DOHH2 (cell line): Measurements from ENCODE around the gene UPP1.

Experiments used
- H3F3A ChIP-seq: fragments of 200-600 bp; sonication (generic), shearing (Covaris generic); 2 replicates; pipeline ENCODE4 v1.6.0; 2016; ENCODE audit warnings: antibody characterized with exemption, mild to moderate bottlenecking; ENCODE audit not compliant: control insufficient read depth, insufficient read depth
- H3K27ac ChIP-seq: fragments of 200-600 bp; sonication (generic); 2 replicates; pipeline ENCODE4 v1.5.1; 2014; ENCODE audit warnings: low read depth, mild to moderate bottlenecking, low read length, moderate library complexity
- H3K27me3 ChIP-seq: fragments of 200-600 bp; sonication (generic); 2 replicates; pipeline ENCODE4 v1.6.1; 2014; ENCODE audit warnings: mild to moderate bottlenecking, low read length, mixed read lengths; ENCODE audit not compliant: control insufficient read depth
- H3K36me3 ChIP-seq: fragments of 200-600 bp; sonication (generic); 2 replicates; pipeline ENCODE4 v1.6.1; 2014; ENCODE audit warnings: mild to moderate bottlenecking, low read length, moderate library complexity, mixed read lengths; ENCODE audit not compliant: control insufficient read depth
- H3K4me1 ChIP-seq: fragments of 200-600 bp; sonication (generic); 2 replicates; pipeline ENCODE4 v1.6.1; 2014; ENCODE audit warnings: mild to moderate bottlenecking, low read length, mixed read lengths; ENCODE audit not compliant: control insufficient read depth
- H3K4me2 ChIP-seq: fragments of 200-600 bp; sonication (generic); 2 replicates; pipeline ENCODE4 v1.6.0; 2014; ENCODE audit warnings: mild to moderate bottlenecking, low read length, moderate library complexity
- H3K4me3 ChIP-seq: fragments of 200-600 bp; sonication (generic); 2 replicates; pipeline ENCODE4 v1.5.1; 2014; ENCODE audit warnings: mild to moderate bottlenecking, low read length, mixed read lengths
- H3K79me2 ChIP-seq: fragments of 200-600 bp; sonication (generic); 2 replicates; pipeline ENCODE4 v1.6.1; 2014; ENCODE audit warnings: mild to moderate bottlenecking, low read length, mixed read lengths; ENCODE audit not compliant: control insufficient read depth
- H3K9me2 ChIP-seq: fragments of 200-600 bp; sonication (generic); replicated peaks from 2 replicates; pipeline ENCODE4 v1.6.1; 2014; ENCODE audit warnings: mild to moderate bottlenecking, low read length, mixed read lengths; ENCODE audit not compliant: control insufficient read depth
- H3K9me3 ChIP-seq: fragments of 200-600 bp; sonication (generic); 2 replicates; pipeline ENCODE4 v1.6.1; 2014; ENCODE audit warnings: antibody characterized with exemption, low read length, mixed read lengths; ENCODE audit not compliant: control insufficient read depth, insufficient read depth
- H4K20me1 ChIP-seq: fragments of 200-600 bp; sonication (generic); 2 replicates; pipeline ENCODE4 v1.6.0; 2014; ENCODE audit warnings: low read depth, mild to moderate bottlenecking, antibody characterized with exemption, low read length, moderate library complexity; ENCODE audit not compliant: control insufficient read depth, insufficient read depth
- EZH2phosphoT487 ChIP-seq: fragments of 200-600 bp; sonication (generic); IDR thresholded peaks from 2 replicates; pipeline ENCODE4 v1.6.1; 2017; ENCODE audit warnings: borderline replicate concordance, mild to moderate bottlenecking, antibody characterized with exemption, low read length, moderate library complexity, mixed read lengths
- TF ChIP-seq, protein P1 (sequence below): fragments of 200-600 bp; sonication (generic); IDR thresholded peaks from one replicate; pipeline ENCODE4 v1.5.1; 2014; ENCODE audit warnings: antibody characterized with exemption, mild to moderate bottlenecking, low read depth, low read length; ENCODE audit not compliant: poor library complexity, severe bottlenecking

The UPP1 gene

DNA sequence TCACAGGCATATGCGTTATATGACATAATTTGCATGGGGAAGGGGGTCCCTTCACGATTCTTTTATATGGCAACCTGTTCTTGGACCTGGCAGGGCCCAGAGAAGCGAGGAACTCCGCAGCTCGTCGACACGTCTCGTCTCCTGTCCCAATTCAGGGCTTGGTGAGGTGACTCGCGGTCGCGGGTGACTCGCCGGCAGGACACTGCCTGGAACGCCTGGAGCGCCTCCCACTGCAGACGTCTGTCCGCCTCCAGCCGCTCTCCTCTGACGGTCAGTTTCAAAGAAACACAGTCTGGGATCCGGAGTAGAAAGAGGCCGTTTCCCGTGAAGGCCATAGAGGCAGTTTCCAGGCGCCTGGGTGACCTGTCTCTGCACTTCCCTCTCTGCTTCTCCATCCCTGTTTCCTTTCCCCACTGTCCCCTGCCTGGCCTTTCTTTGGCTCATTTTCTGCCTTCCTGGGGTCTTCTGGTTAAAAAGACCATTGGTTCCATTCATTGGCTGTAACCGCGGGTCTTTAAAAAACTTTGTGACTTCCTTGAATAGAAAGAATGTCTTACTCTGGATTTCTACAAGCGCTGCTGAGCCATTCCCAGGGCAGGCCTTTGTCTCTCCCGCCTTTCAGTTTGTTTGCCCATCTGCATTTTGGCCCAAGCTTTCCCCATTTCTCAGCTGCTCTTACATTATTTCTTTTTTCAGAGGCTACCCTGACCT, 1.2 kb downstream of the UPP1 start:
- H3K9me2 ChIP-seq, result no peaks in the 10 kb centered on the region
- H3F3A ChIP-seq, result peaks cover 5% of the 10 kb centered on the region; the same call in 1 of the 2 replicates
- peaks cover 29% of the 10 kb centered on the region for H3K27me3 ChIP-seq
- no peaks in the 10 kb centered on the region for H4K20me1 ChIP-seq
- H3K4me1 ChIP-seq, result peaks cover 14% of the 10 kb centered on the region
- no peak overlapping the region for H3K4me2 ChIP-seq
- TF ChIP-seq, protein P1, sequence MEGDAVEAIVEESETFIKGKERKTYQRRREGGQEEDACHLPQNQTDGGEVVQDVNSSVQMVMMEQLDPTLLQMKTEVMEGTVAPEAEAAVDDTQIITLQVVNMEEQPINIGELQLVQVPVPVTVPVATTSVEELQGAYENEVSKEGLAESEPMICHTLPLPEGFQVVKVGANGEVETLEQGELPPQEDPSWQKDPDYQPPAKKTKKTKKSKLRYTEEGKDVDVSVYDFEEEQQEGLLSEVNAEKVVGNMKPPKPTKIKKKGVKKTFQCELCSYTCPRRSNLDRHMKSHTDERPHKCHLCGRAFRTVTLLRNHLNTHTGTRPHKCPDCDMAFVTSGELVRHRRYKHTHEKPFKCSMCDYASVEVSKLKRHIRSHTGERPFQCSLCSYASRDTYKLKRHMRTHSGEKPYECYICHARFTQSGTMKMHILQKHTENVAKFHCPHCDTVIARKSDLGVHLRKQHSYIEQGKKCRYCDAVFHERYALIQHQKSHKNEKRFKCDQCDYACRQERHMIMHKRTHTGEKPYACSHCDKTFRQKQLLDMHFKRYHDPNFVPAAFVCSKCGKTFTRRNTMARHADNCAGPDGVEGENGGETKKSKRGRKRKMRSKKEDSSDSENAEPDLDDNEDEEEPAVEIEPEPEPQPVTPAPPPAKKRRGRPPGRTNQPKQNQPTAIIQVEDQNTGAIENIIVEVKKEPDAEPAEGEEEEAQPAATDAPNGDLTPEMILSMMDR, result no peak
- no peak for TF ChIP-seq EZH2phosphoT487
- H3K36me3 ChIP-seq, result no peaks in the 10 kb centered on the region
- H3K79me2 ChIP-seq, result no peaks in the 10 kb centered on the region
- H3K9me3 ChIP-seq, result no peaks in the 10 kb centered on the region
- H3K27ac ChIP-seq, result no peak overlapping the region
- H3K4me3 ChIP-seq, result no peak overlapping the region

DNA sequence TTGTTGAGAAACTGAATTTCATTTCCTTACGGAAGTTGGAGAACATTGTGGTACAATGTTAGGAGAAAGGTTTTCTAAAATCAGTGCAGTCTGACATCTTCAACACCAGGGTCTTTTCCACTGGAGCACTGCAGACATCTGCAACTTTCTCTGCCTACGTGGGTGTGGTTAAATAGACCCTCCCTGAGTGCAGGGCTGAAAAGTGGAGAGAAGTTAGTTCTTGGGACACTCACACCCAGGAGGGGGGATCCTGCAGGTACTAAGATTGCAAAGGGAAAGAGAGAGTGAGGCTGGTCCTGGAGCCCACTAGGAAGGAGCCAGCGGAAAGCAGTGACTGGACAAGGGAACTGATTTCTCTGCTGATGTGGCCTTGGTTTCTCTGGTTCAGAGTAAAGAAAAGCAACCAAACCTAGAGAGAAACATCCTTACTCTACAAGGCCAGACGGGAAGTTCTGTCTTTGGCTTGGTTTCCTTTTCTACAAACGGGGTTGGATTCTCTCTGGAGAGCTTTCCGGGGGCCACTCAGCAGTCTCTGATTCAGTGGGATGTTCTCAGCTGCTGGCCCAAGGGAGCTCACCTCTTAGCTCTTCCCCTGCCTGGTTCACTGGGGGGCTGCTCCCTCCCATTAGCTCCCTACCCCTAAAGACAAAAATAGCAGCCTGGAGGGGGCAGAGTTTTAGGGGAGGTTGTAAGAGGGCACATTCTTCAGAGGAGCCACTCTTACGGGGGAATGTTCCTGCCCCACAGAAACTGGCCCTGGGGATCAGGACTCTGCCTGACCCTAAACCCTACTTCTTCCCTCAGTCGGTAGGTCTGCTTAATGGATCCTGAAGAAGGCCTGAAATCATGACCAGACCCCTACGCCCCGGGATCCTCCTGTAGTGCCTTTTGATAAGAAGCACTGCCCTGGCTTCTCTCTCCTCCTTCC, 2.7 kb downstream of the UPP1 start:
- peaks cover 29% of the 10 kb centered on the region for H3K27me3 ChIP-seq
- H3K79me2 ChIP-seq, result no peaks in the 10 kb centered on the region
- H3K27ac ChIP-seq, result no peak overlapping the region
- no peaks in the 10 kb centered on the region for H3K36me3 ChIP-seq
- peaks cover 11% of the 10 kb centered on the region for H3K4me1 ChIP-seq
- no peaks in the 10 kb centered on the region for H4K20me1 ChIP-seq
- H3K9me3 ChIP-seq, result no peaks in the 10 kb centered on the region
- H3F3A ChIP-seq, result peaks cover 5% of the 10 kb centered on the region; the same call in 1 of the 2 replicates
- no peak for TF ChIP-seq EZH2phosphoT487
- TF ChIP-seq, protein P1, result no peak
- no peaks in the 10 kb centered on the region for H3K9me2 ChIP-seq
- H3K4me3 ChIP-seq, result no peak overlapping the region
- no peak overlapping the region for H3K4me2 ChIP-seq

DNA sequence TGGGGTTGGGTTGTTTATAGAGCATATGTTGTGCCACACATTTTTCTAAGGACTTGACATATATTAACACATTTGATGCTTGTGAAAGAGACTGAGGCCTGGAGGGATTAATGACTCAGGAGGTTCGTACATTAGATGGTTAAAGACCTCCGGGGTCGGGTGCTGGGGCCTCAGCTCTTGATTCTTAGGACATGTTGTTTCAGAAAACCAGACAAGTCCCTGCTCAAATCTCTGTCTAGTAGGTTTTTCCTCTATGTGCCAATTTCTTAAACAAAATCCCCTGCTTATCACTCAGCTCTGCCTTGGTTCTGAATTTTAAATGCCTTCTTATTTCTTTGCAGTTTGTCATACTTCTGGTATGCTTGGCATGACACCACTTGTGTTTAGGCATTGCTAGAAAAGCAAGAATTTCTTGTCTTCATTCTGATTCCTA, 5.8 kb downstream of the UPP1 start:
- H3K79me2 ChIP-seq, result no peaks in the 10 kb centered on the region
- TF ChIP-seq EZH2phosphoT487, result no peak
- TF ChIP-seq, protein P1, result no peak
- no peaks in the 10 kb centered on the region for H3K9me2 ChIP-seq
- H3F3A ChIP-seq, result peaks cover 5% of the 10 kb centered on the region; the same call in 1 of the 2 replicates
- no peaks in the 10 kb centered on the region for H3K4me1 ChIP-seq
- no peak overlapping the region for H3K27ac ChIP-seq
- no peaks in the 10 kb centered on the region for H3K9me3 ChIP-seq
- H3K4me3 ChIP-seq, result no peak overlapping the region
- H3K4me2 ChIP-seq, result no peak overlapping the region
- no peaks in the 10 kb centered on the region for H3K36me3 ChIP-seq
- no peaks in the 10 kb centered on the region for H4K20me1 ChIP-seq
- peaks cover 15% of the 10 kb centered on the region for H3K27me3 ChIP-seq
